SK-N-MC (cell line): ENCODE measurements around the gene TMEM115.

ENCODE experiments used
- EZH2 ChIP-seq: fragments of 200-600 bp; sonication (generic); IDR thresholded peaks from one replicate; pipeline ENCODE4 v1.6.1; 2017; ENCODE audit warnings: antibody characterized with exemption
- POLR2AphosphoS5 ChIP-seq: IDR thresholded peaks from 2 replicates; pipeline ENCODE4 v1.6.1; 2012; ENCODE audit warnings: mild to moderate bottlenecking, low read depth, low read length, borderline replicate concordance

DNA sequence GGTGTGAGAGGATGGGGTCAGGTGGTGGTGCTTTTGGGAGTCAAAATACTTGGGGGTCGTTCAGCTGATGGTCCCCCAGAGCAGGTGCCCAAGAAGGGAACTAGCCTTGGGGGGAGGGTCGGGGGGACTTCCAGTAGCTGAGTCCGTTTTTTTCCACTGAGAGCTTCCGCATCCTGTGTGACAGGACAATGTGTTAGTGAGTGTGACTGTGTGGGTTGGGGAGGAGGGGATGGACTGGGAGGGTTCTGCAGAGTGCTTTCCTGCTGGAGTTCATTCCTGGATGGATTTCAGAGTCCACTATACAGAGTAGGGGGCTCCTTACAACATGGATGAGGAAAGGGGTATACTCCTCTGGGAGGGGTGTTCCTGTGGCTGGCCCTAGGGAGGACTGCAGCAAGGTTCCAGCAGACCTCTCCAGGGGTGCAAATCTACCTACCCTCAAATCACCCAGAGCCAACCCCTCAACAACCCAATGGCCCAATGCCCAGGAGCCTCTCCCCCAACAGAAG lies 36.2 kb downstream of the TMEM115 start:
- no peak for TF ChIP-seq POLR2AphosphoS5
- TF ChIP-seq EZH2, result no peak
